Spleen (tissue), 7 donors: ENCODE measurements around the gene DNAJB7.

Experiments
- POLR2A ChIP-seq, 3 donors: fragments of 450-650 bp; IDR thresholded peaks; one replicate each; pipeline ENCODE4 v1.5.1; 2017; ENCODE audit warnings: antibody characterized with exemption in 3 of 3, mild to moderate bottlenecking in 1 of 3
- POLR2AphosphoS5 ChIP-seq, 3 donors: sonication (generic); formaldehyde crosslinking; IDR thresholded peaks; one replicate each; pipeline ENCODE4 v1.5.1; 2017; ENCODE audit warnings: antibody characterized with exemption in 3 of 3
- TF ChIP-seq, protein P1 (sequence below), 11 experiments: fragments of 200-600 bp in 7 of 11; fragments of 450-650 bp in 4 of 11; sonication (generic) in 4 of 11; IDR thresholded peaks in 8 of 11; conservative IDR thresholded peaks in 3 of 11; 1 replicate in 7 of 11; 2 replicates in 4 of 11; pipeline versions ENCODE4 v1.4.0 to v1.8.0; 2016 to 2021; ENCODE audit warnings: antibody characterized with exemption in 11 of 11, inconsistent platforms in 4 of 11, mild to moderate bottlenecking in 1 of 11
- donor health status: DM: no; HTN: no; CAD: no; lungs with moderate emphysema.
- donor health status: DM: no; HTN: no; CAD: no.
- donor health status: DM: no; HTN: no; CAD: no.

DNA sequence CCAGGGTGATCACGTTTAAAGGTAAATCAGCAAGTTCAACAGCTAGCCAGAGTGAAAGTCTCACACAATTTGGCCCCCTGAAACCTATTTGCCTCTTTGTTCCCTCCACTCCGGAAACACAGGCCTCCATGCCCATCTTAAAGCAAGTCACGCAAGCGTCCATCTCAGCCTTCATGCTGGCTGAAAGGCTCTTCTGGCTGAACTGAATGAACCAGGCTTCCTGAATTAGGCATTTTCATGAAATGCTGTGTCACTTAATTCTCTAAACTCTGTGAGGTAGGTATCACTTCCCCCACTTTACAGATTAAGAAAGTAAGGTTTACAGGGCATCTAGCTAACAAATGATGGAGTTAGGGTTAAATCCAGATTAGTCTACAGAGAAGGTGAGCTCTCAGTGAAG is 44.2 kb downstream of the DNAJB7 start:
- TF ChIP-seq, protein P1, sequence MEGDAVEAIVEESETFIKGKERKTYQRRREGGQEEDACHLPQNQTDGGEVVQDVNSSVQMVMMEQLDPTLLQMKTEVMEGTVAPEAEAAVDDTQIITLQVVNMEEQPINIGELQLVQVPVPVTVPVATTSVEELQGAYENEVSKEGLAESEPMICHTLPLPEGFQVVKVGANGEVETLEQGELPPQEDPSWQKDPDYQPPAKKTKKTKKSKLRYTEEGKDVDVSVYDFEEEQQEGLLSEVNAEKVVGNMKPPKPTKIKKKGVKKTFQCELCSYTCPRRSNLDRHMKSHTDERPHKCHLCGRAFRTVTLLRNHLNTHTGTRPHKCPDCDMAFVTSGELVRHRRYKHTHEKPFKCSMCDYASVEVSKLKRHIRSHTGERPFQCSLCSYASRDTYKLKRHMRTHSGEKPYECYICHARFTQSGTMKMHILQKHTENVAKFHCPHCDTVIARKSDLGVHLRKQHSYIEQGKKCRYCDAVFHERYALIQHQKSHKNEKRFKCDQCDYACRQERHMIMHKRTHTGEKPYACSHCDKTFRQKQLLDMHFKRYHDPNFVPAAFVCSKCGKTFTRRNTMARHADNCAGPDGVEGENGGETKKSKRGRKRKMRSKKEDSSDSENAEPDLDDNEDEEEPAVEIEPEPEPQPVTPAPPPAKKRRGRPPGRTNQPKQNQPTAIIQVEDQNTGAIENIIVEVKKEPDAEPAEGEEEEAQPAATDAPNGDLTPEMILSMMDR (IDR thresholded peaks at IDR 0.05 in 8 of 11, conservative IDR thresholded peaks at IDR 0.05 in 3 of 11): no peak
- TF ChIP-seq POLR2AphosphoS5 (IDR thresholded peaks at IDR 0.05) (no peak), POLR2A (IDR thresholded peaks at IDR 0.05) (no peak)
